Measurements from ENCODE around the gene CBY1.
A peak's percentile ranks its signal among the peaks of the same experiment; 100 is the strongest.

CBY1 gene

DNA sequence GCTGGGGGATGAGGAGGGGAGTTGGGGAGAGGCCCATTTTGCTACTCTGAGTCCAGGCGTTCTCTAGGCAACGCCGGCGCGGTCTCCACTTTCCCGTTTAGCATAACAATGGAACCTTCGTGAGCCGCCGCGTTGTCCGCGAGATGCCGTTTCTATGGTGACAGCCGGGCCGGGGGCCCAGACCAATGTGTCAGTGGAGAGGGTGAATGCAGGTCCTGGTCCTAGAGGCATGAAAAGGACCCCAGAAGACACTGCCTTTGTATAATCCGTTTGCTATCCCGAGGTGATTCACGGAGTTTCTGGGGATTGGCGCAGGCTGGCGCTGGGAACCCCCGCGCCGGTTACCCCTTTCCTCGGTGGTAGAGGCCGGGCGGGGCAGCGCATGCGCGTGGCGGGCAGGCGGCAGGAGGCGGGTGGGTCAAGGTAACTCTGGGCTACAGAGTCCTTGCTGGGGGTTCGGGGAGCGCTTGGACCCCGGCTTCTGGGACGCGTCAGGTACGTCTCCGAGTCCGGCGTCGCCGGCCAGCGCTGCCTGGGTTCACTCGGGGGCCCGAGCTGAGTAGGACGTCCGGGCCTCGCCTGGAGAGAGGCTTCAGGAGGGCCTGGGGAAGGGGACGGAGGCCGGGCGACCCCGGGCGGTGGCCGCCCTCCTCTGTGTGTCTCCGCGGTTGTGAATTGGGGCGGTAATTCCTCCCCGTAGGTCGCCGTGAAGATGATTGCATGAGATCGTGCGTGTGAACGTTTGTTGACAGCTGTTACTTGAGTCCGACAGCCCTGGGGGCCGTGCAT, at the start of gene CBY1, which contains the start of gene FAM227A:
Gene CBY1 (plus strand): TSS at position 383 of the 789 bp plus-strand sequence. CDS start 11,417 bp downstream, outside the sequence.
Gene FAM227A (minus strand): TSS at position 137 of the 789 bp plus-strand sequence. CDS start 6,224 bp downstream, outside the sequence.
- TF ChIP-seq, protein P1, sequence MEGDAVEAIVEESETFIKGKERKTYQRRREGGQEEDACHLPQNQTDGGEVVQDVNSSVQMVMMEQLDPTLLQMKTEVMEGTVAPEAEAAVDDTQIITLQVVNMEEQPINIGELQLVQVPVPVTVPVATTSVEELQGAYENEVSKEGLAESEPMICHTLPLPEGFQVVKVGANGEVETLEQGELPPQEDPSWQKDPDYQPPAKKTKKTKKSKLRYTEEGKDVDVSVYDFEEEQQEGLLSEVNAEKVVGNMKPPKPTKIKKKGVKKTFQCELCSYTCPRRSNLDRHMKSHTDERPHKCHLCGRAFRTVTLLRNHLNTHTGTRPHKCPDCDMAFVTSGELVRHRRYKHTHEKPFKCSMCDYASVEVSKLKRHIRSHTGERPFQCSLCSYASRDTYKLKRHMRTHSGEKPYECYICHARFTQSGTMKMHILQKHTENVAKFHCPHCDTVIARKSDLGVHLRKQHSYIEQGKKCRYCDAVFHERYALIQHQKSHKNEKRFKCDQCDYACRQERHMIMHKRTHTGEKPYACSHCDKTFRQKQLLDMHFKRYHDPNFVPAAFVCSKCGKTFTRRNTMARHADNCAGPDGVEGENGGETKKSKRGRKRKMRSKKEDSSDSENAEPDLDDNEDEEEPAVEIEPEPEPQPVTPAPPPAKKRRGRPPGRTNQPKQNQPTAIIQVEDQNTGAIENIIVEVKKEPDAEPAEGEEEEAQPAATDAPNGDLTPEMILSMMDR (IDR thresholded peaks at IDR 0.05; ENCODE audit: insufficient read depth, low read length, missing control alignments): no peak
- POLR2A ChIA-PET: no interaction called here
- DNase-seq (ENCODE audit: low read depth, low spot score): no peak
- peak within 1 kb of the TSS; percentile 87 for H3K4me3 ChIP-seq (ENCODE audit: low read depth, low read length)
- CTCF ChIA-PET: interaction anchor here (2.6 kb wide), 1 partner anchor 25 kb away, joined by 12 read pairs; the partner anchor contains the start of gene TOMM22

DNA sequence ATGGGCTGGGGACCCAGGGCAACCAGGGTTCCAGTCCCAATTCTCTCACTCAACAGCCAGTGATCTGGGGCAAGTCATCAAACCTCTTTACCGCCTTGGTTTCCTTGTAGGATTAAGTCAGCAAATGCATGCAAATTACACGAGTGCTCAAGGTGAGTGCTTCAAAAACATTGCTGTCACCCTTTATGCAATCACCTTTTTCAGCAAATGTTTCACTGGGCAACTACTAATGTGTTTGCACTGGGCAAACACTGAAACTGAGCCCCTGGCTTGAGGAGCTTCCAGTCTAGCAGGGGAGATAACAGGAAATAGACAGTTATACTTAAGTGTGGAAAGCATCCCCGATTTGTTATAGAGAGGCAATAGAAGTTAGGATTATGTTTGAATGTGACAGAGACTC, 48.8 kb upstream of the CBY1 start:
- ChIA-PET CTCF (no interaction called here), POLR2A (no interaction called here)
- DNase-seq (ENCODE audit: low read depth, low spot score): no peak
- TF ChIP-seq, protein P1 (IDR thresholded peaks at IDR 0.05; ENCODE audit: insufficient read depth, low read length, missing control alignments): no peak
- no peak overlapping the region for H3K4me3 ChIP-seq (ENCODE audit: low read depth, low read length)

DNA sequence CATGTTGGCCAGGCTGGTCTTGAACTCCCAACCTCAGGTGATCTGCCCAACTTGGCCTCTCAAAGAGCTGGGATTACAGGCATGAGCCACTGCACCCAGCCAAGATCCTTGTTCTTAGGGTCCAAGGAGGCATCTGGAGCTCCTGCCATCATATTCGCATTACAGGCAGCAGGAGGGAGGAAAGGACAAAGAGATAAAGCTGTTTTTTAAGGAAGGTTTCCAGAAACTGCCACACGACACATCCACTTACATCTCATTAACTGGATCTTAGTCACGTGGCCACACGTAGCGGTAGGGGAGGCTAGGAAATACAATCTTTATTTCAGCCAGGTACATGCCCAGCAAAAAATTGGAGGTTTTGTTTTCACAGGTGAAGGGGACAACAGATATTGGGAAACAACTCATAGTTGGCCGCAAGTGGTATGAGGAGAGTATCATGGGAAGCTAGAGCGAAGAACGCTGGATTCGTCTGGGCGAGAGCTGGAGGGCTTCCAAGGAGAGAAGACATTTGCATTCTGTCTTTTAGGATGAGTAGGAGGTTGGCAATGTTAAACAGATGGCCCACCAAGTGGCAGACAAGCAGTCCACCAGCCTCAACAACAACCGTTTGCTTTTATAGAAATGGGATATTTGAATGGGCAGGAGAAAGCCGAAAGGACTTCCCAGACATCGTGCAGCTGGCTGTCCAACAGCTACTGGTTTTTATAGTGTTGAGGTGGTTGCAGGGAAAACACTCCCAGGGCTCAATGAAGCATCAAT, 47.3 kb upstream of the CBY1 start:
- TF ChIP-seq, protein P1 (IDR thresholded peaks at IDR 0.05; ENCODE audit: insufficient read depth, low read length, missing control alignments): no peak
- ChIA-PET CTCF (no interaction called here), POLR2A (interaction anchor here (0.7 kb wide), 1 partner anchor 97 kb away, joined by 3 read pairs; no protein-coding TSS in a partner anchor)
- DNase-seq (ENCODE audit: low read depth, low spot score): no peak
- H3K4me3 ChIP-seq (ENCODE audit: low read depth, low read length): no peak overlapping the region

DNA sequence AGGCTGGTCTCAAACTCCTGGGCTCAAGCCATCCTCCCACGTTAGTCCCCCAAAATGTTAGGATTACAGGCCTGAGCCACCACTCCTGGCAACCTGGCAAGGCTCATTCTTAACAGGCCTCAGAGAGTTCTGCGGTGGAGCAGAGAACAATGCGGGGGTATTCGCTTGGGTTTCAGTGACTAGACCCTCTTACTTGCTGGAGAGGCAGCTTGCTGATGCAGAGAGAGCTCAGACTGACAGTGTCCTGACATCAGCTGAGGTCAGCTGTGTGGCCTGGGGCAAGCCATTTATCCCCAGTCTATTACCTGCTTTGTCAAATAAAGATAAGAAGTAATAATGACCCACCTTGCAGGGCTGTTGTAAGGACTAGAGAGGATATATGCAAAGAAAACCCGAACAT, 46.2 kb upstream of the CBY1 start:
- no peak overlapping the region for H3K4me3 ChIP-seq (ENCODE audit: low read depth, low read length)
- CTCF ChIA-PET: no interaction called here
- POLR2A ChIA-PET: no interaction called here
- no peak for DNase-seq (ENCODE audit: low read depth, low spot score)
- TF ChIP-seq, protein P1 (IDR thresholded peaks at IDR 0.05; ENCODE audit: insufficient read depth, low read length, missing control alignments): no peak

DNA sequence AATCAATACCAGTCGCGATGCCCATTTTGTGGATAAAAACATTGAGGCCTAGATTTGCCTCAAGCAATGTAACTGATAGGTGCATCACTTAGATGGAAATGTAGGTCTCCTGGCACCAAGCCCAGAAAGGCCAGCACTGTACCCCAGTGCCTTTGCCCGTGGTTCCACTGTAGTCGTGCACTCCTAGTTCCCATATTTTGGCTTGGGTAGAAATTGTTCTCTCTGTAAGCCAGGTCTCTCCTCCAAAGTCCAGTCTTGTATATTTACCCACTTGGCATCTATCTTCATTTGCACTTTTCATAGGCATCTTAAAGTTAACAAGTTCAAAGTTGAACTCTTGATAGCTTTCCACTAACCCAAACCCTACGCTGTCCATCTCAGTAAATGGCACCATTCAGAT, 44.9 kb upstream of the CBY1 start:
- no peak overlapping the region for H3K4me3 ChIP-seq (ENCODE audit: low read depth, low read length)
- TF ChIP-seq, protein P1 (IDR thresholded peaks at IDR 0.05; ENCODE audit: insufficient read depth, low read length, missing control alignments): no peak
- CTCF ChIA-PET: interaction anchor here (0.6 to 1.5 kb wide), 2 partner anchors 39 to 70 kb away, joined by 3 read pairs; partner anchors contain the start of gene TOMM22
- POLR2A ChIA-PET: no interaction called here
- no peak for DNase-seq (ENCODE audit: low read depth, low spot score)
